Kidney (tissue), 14 donors: ENCODE measurements around the gene ARPP21. TPM values are rescaled to one million over a fixed set of nuclear protein-coding genes. Genes with fewer than 3 reads are reported as not detected.

ENCODE experiments used
- DNase-seq, 5 donors: peaks; one replicate each; pipeline ENCODE4 v3.0.0-alpha.2; 2013 to 2020
- FAIRE-seq: peaks from 2 replicates; lab custom pipeline; 2012; peaks lifted over from hg19 to GRCh38; lab: Jason Lieb, UNC
- H3K27ac ChIP-seq, 2 donors: one replicate each; pipeline ENCODE4 v1.7.0; 2013; ENCODE audit warnings: low read depth in 2 of 2, low read length in 2 of 2, inconsistent platforms in 1 of 2
- H3K27me3 ChIP-seq: one replicate; pipeline ENCODE4 v1.7.1; 2013; ENCODE audit warnings: low read length, inconsistent platforms; ENCODE audit not compliant: control insufficient read depth, insufficient read depth
- H3K36me3 ChIP-seq, 3 donors: one replicate each; pipeline versions ENCODE4 v1.7.0 to v1.7.1; 2013; ENCODE audit warnings: low read length in 3 of 3, control low read depth in 1 of 3, inconsistent platforms in 1 of 3; ENCODE audit not compliant: insufficient read depth in 3 of 3, control insufficient read depth in 2 of 3
- H3K4me1 ChIP-seq, 3 donors: one replicate each; pipeline versions ENCODE4 v1.7.0 to v1.7.1; 2013; ENCODE audit warnings: low read length in 3 of 3, inconsistent platforms in 1 of 3, low read depth in 1 of 3; ENCODE audit not compliant: control insufficient read depth in 2 of 3, insufficient read depth in 2 of 3
- H3K4me3 ChIP-seq, 3 donors: one replicate each; pipeline versions ENCODE4 v1.7.0 to v1.8.1; 2013; ENCODE audit warnings: low read length in 3 of 3, control low read depth in 1 of 3, inconsistent platforms in 1 of 3
- H3K9ac ChIP-seq, 3 donors: one replicate each; pipeline versions ENCODE4 v1.7.0 to v1.7.1; 2013; ENCODE audit warnings: low read length in 3 of 3, control low read depth in 1 of 3, inconsistent platforms in 1 of 3
- H3K9me3 ChIP-seq, 3 donors: one replicate each; pipeline versions ENCODE4 v1.7.0 to v1.7.1; 2013; ENCODE audit warnings: low read length in 3 of 3, control low read depth in 1 of 3, inconsistent platforms in 1 of 3; ENCODE audit not compliant: control insufficient read depth in 2 of 3, insufficient read depth in 1 of 3
- CTCF ChIP-seq: IDR thresholded peaks from 3 replicates; pipeline ENCODE4 v1.5.1; 2012; ENCODE audit warnings: mild to moderate bottlenecking, moderate library complexity, borderline replicate concordance; ENCODE audit not compliant: insufficient read depth; ENCODE audit errors: extremely low read depth
- intact Hi-C: fragments of 100-400 bp; cut with DNase I; formaldehyde crosslinking; loops from one replicate; pipeline ENCODE4 v1.11.1; 2022
- polyA plus RNA-seq: library from polyadenylated mRNA; stranded (reverse); fragments of 350-450 nt; fragmentation: Illumina TruSeq; extraction: RNeasy Lipid Tissue Mini Kit (QIAGEN cat#74804); gene quantifications from one replicate; pipeline ENCODE4 v1.2.3, GENCODE V29; 2014; ENCODE audit warnings: low read depth, low replicate concordance; ENCODE audit not compliant: insufficient read depth
- total RNA-seq: library from RNA; stranded (reverse); fragmentation: NEBNext Ultra II Directional; extraction: Animal tissue kit (Norgen Biotek cat#: 25700); gene quantifications from one replicate; pipeline ENCODE4 v1.2.1, GENCODE V29; 2021
- donor health status: control.
- donor health status: control.
- donor health status: control.
- donor health status: control.
- donor health status: control.
- donor health status: DM: yes; HTN: yes; CAD: no.
- donor health status: Normal renal cell carcinoma (clear cell type).

ARPP21 gene
- total and polyA plus RNA-seq, 2 donors from 2014 or later: 0.11 to 0.44 TPM

GRCh38 chr3:35724106-35724505 lies 84.8 kb downstream of the ARPP21 start:
- Histone ChIP-seq H3K27ac (no peak overlapping the region), H3K27me3 (no peaks in the 10 kb centered on the region), H3K9ac (no peak overlapping the region), H3K9me3 (no peaks in the 10 kb centered on the region), H3K4me1 (no peaks in the 10 kb centered on the region), H3K36me3 (no peaks in the 10 kb centered on the region), H3K4me3 (no peak overlapping the region)
- intact Hi-C loops: no loop called here
- no peak for DNase-seq
- no peak for TF ChIP-seq CTCF
- no peak for FAIRE-seq

- Histone ChIP-seq H3K4me1 (no peaks in the 10 kb centered on the region), H3K4me3 (no peak overlapping the region), H3K36me3 (no peaks in the 10 kb centered on the region), H3K9me3 (no peaks in the 10 kb centered on the region), H3K27ac (no peak overlapping the region), H3K27me3 (no peaks in the 10 kb centered on the region), H3K9ac (no peak overlapping the region)
- no peak for FAIRE-seq
- intact Hi-C loops: no loop called here
- TF ChIP-seq CTCF: no peak
- DNase-seq: no peak
Observed at GRCh38 chr3:35727179-35727578, 87.9 kb downstream of the ARPP21 start.

- Histone ChIP-seq H3K27ac (no peak overlapping the region), H3K9me3 (no peaks in the 10 kb centered on the region), H3K4me1 (no peaks in the 10 kb centered on the region), H3K9ac (no peak overlapping the region), H3K27me3 (no peaks in the 10 kb centered on the region), H3K4me3 (no peak overlapping the region), H3K36me3 (no peaks in the 10 kb centered on the region)
- DNase-seq (no peak), FAIRE-seq (no peak)
- no peak for TF ChIP-seq CTCF
- intact Hi-C loops: no loop called here
Observed at GRCh38 chr3:35733341-35733740, 94.0 kb downstream of the ARPP21 start.

- no peak overlapping the region for H3K4me3 ChIP-seq
- H3K9ac ChIP-seq: no peak overlapping the region
- no peaks in the 10 kb centered on the region for H3K27me3 ChIP-seq
- DNase-seq: no peak
- no peak for FAIRE-seq
- no peak overlapping the region for H3K27ac ChIP-seq
- no peak for TF ChIP-seq CTCF
- H3K4me1 ChIP-seq: no peaks in the 10 kb centered on the region
- H3K9me3 ChIP-seq: no peaks in the 10 kb centered on the region
- intact Hi-C loops: no loop called here
- H3K36me3 ChIP-seq: no peaks in the 10 kb centered on the region
Observed at GRCh38 chr3:35733864-35734263, 94.5 kb downstream of the ARPP21 start.
